B cell (primary cell): ENCODE results near the gene CLK4.

Experiments
- EZH2 ChIP-seq: IDR thresholded peaks from 2 replicates; pipeline ENCODE4 v1.6.1; 2012; ENCODE audit warnings: borderline replicate concordance, low read depth, mild to moderate bottlenecking, moderate library complexity, low read length; ENCODE audit not compliant: insufficient read depth, poor library complexity, severe bottlenecking
- TF ChIP-seq, protein P1 (sequence below): fragments of 200-600 bp; IDR thresholded peaks from one replicate; pipeline ENCODE4 v1.8.0; 2022; ENCODE audit warnings: antibody characterized with exemption, mild to moderate bottlenecking

DNA sequence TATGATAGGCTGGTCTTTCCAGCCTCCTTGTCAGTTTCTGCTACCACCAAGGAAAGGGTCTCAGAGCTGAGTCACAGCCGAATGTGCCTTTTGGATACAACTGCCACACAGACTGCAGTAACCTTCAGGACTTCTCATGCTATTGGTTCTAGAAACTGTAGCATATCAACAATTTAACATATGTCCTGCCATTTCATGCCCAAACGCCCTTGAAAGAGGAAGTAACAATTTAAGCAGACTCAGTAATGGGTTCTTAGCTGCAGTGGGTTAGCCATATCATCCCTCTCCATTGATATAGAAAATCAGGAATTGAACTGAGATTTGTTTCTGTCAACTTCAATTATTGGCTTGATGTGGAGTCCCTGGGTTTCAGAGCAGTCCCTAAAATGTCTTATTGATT lies 4.1 kb upstream of the CLK4 start:
- TF ChIP-seq, protein P1, sequence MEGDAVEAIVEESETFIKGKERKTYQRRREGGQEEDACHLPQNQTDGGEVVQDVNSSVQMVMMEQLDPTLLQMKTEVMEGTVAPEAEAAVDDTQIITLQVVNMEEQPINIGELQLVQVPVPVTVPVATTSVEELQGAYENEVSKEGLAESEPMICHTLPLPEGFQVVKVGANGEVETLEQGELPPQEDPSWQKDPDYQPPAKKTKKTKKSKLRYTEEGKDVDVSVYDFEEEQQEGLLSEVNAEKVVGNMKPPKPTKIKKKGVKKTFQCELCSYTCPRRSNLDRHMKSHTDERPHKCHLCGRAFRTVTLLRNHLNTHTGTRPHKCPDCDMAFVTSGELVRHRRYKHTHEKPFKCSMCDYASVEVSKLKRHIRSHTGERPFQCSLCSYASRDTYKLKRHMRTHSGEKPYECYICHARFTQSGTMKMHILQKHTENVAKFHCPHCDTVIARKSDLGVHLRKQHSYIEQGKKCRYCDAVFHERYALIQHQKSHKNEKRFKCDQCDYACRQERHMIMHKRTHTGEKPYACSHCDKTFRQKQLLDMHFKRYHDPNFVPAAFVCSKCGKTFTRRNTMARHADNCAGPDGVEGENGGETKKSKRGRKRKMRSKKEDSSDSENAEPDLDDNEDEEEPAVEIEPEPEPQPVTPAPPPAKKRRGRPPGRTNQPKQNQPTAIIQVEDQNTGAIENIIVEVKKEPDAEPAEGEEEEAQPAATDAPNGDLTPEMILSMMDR = no peak
- no peak for TF ChIP-seq EZH2
